MM.1S (cell line): Measurements from ENCODE around the gene CNTLN.

ENCODE experiments used
- DNase-seq: peaks from one replicate; pipeline ENCODE4 v3.0.0-alpha.2; 2015
- H2AFZ ChIP-seq: fragments of 300-600 bp; sonication (generic); 2 replicates; pipeline ENCODE4 v1.6.0; 2016; ENCODE audit warnings: antibody characterized with exemption, low read length
- H3F3A ChIP-seq: fragments of 300-600 bp; sonication (generic); 2 replicates; pipeline ENCODE4 v1.6.1; 2016; ENCODE audit warnings: mild to moderate bottlenecking, antibody characterized with exemption, low read length, moderate library complexity, mixed read lengths; ENCODE audit not compliant: insufficient read depth
- H3K27ac ChIP-seq: fragments of 300-600 bp; sonication (generic); 2 replicates; pipeline ENCODE4 v1.5.1; 2016; ENCODE audit warnings: mild to moderate bottlenecking, low read length
- H3K27me3 ChIP-seq: fragments of 300-600 bp; sonication (generic); replicated peaks from 2 replicates; pipeline ENCODE4 v1.6.0; 2016; ENCODE audit warnings: low read length; ENCODE audit not compliant: insufficient read depth
- H3K36me3 ChIP-seq: fragments of 300-600 bp; sonication (generic); replicated peaks from 2 replicates; pipeline ENCODE4 v1.6.1; 2016; ENCODE audit warnings: mild to moderate bottlenecking, low read length, mixed read lengths; ENCODE audit not compliant: insufficient read depth
- H3K4me1 ChIP-seq: fragments of 300-600 bp; sonication (generic); 2 replicates; pipeline ENCODE4 v1.6.1; 2016; ENCODE audit warnings: low read length, mixed read lengths
- H3K4me2 ChIP-seq: fragments of 300-600 bp; sonication (generic); 2 replicates; pipeline ENCODE4 v1.6.0; 2016; ENCODE audit warnings: low read depth, low read length
- H3K4me3 ChIP-seq: fragments of 300-600 bp; sonication (generic); 2 replicates; pipeline ENCODE4 v1.5.1; 2016; ENCODE audit warnings: low read length, mixed read lengths
- H3K79me2 ChIP-seq: fragments of 300-600 bp; sonication (generic); 2 replicates; pipeline ENCODE4 v1.6.1; 2016; ENCODE audit warnings: mixed run types, low read length, mixed read lengths
- H3K9ac ChIP-seq: fragments of 300-600 bp; sonication (generic); 2 replicates; pipeline ENCODE4 v1.6.1; 2016; ENCODE audit warnings: low read length, mixed read lengths
- H3K9me2 ChIP-seq: fragments of 300-600 bp; sonication (generic); replicated peaks from 2 replicates; pipeline ENCODE4 v1.6.1; 2016; ENCODE audit warnings: mild to moderate bottlenecking, low read length, mixed read lengths; ENCODE audit not compliant: insufficient read depth
- H3K9me3 ChIP-seq: fragments of 300-600 bp; sonication (generic); replicated peaks from 2 replicates; pipeline ENCODE4 v1.6.1; 2016; ENCODE audit warnings: mild to moderate bottlenecking, low read length, mixed read lengths; ENCODE audit not compliant: insufficient read depth
- H4K20me1 ChIP-seq: fragments of 300-600 bp; sonication (generic); 2 replicates; pipeline ENCODE4 v1.6.1; 2016; ENCODE audit warnings: mild to moderate bottlenecking, low read length, moderate library complexity, mixed read lengths; ENCODE audit not compliant: insufficient read depth
- CTCF ChIP-seq: fragments of 300-600 bp; sonication (generic); IDR thresholded peaks from 2 replicates; pipeline ENCODE4 v1.5.1; 2016; ENCODE audit warnings: antibody characterized with exemption, low read length, mixed read lengths
- EZH2 ChIP-seq: fragments of 300-600 bp; sonication (generic); optimal IDR thresholded peaks from 2 replicates; pipeline ENCODE3; 2017; ENCODE audit warnings: low read depth, mild to moderate bottlenecking, antibody characterized with exemption, low read length, mixed read lengths
- EZH2phosphoT487 ChIP-seq: fragments of 300-600 bp; sonication (generic); IDR thresholded peaks from 2 replicates; pipeline ENCODE4 v1.6.1; 2018; ENCODE audit warnings: antibody characterized with exemption, low read length

CNTLN gene

GRCh38 chr9:17121264-17121663 is 13.6 kb upstream of the CNTLN start:
- DNase-seq = no peak
- H3K9ac ChIP-seq = no peak overlapping the region
- no peaks in the 10 kb centered on the region for H3K9me3 ChIP-seq
- no peaks in the 10 kb centered on the region for H3K4me1 ChIP-seq
- H3K4me3 ChIP-seq = no peak overlapping the region
- H3K36me3 ChIP-seq = no peaks in the 10 kb centered on the region
- H3K9me2 ChIP-seq = no peaks in the 10 kb centered on the region
- no peaks in the 10 kb centered on the region for H3F3A ChIP-seq
- H4K20me1 ChIP-seq = no peaks in the 10 kb centered on the region
- no peak overlapping the region for H2AFZ ChIP-seq
- no peak overlapping the region for H3K27ac ChIP-seq
- no peaks in the 10 kb centered on the region for H3K79me2 ChIP-seq
- H3K27me3 ChIP-seq = no peaks in the 10 kb centered on the region
- TF ChIP-seq EZH2phosphoT487 (no peak), EZH2 (no peak), CTCF (no peak)
- no peak overlapping the region for H3K4me2 ChIP-seq

GRCh38 chr9:17130291-17130690 is 4.5 kb upstream of the CNTLN start:
- no peak for DNase-seq
- no peak for TF ChIP-seq EZH2phosphoT487
- TF ChIP-seq CTCF = no peak
- TF ChIP-seq EZH2 = no peak
- Histone ChIP-seq H3K27ac (no peak overlapping the region), H3K4me2 (no peak overlapping the region), H3K9me3 (no peaks in the 10 kb centered on the region), H3K79me2 (no peaks in the 10 kb centered on the region), H3K36me3 (no peaks in the 10 kb centered on the region), H2AFZ (no peak overlapping the region), H3K4me3 (no peak overlapping the region), H3K9ac (no peak overlapping the region), H3F3A (no peaks in the 10 kb centered on the region), H3K4me1 (no peaks in the 10 kb centered on the region), H3K9me2 (no peaks in the 10 kb centered on the region), H3K27me3 (no peaks in the 10 kb centered on the region), H4K20me1 (no peaks in the 10 kb centered on the region)

- DNase-seq = no peak
- H2AFZ ChIP-seq = no peak overlapping the region
- H3K9ac ChIP-seq = no peak overlapping the region
- no peak overlapping the region for H3K4me2 ChIP-seq
- no peaks in the 10 kb centered on the region for H4K20me1 ChIP-seq
- TF ChIP-seq EZH2phosphoT487 (no peak), CTCF (no peak), EZH2 (no peak)
- no peaks in the 10 kb centered on the region for H3K9me2 ChIP-seq
- no peaks in the 10 kb centered on the region for H3K4me1 ChIP-seq
- no peaks in the 10 kb centered on the region for H3K36me3 ChIP-seq
- H3F3A ChIP-seq = no peaks in the 10 kb centered on the region
- H3K4me3 ChIP-seq = no peak overlapping the region
- no peaks in the 10 kb centered on the region for H3K9me3 ChIP-seq
- no peaks in the 10 kb centered on the region for H3K79me2 ChIP-seq
- no peaks in the 10 kb centered on the region for H3K27me3 ChIP-seq
- no peak overlapping the region for H3K27ac ChIP-seq
Observed at GRCh38 chr9:17130725-17131124, 4.1 kb upstream of the CNTLN start.

- no peak overlapping the region for H3K27ac ChIP-seq
Observed at GRCh38 chr9:17131494-17131893, 3.3 kb upstream of the CNTLN start.

More at GRCh38 chr9:17131494-17131893, 3.3 kb upstream of the CNTLN start:
- Histone ChIP-seq H3K9me3 (no peaks in the 10 kb centered on the region), H3K79me2 (no peaks in the 10 kb centered on the region), H3K4me3 (no peak overlapping the region), H3K4me1 (no peaks in the 10 kb centered on the region), H3K9me2 (no peaks in the 10 kb centered on the region), H3K4me2 (no peak overlapping the region), H3K9ac (no peak overlapping the region), H4K20me1 (no peaks in the 10 kb centered on the region), H2AFZ (no peak overlapping the region), H3K36me3 (no peaks in the 10 kb centered on the region), H3F3A (no peaks in the 10 kb centered on the region), H3K27me3 (no peaks in the 10 kb centered on the region)
- no peak for DNase-seq
- TF ChIP-seq EZH2 = no peak
- TF ChIP-seq EZH2phosphoT487 = no peak
- no peak for TF ChIP-seq CTCF
